ENCODE results near the gene TPRG1. TPM values are rescaled to one million over a fixed set of nuclear protein-coding genes. Genes with fewer than 3 reads are reported as not detected.

Gene TPRG1
- total and polyA plus RNA-seq, 2 of the 4 experiments (the other 2 are of a cell fraction) = 0.17 TPM; not detected in 1

DNA sequence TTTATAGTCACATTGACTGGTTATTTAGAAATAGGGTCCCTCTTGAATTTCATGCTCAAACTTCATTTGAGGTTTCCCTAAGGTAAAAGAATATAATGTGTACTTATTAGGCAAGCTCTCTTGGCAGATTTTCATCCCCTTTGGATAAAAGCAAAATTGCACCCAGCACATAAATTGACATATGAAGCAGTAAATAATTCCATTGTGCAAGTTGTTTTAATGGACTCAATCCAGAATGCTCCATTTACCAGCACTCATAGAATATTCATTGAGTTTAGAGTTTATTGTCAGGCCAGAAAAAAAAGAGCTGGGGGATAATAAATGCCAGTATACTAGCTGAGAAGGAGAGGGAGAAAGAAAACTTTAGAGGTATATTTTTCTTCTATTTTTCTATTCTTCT, 136.8 kb downstream of the TPRG1 start:
- ChIA-PET POLR2A (ENCODE audit: unreplicated experiment) (interaction anchor here (0.7 kb wide), 1 partner anchor 1894 kb away, joined by 3 read pairs; no protein-coding TSS in a partner anchor), CTCF (interaction anchor here (0.7 kb wide), 1 partner anchor 11 kb away, joined by 6 read pairs; no protein-coding TSS in a partner anchor)
- Histone ChIP-seq H2BK120ac (ENCODE audit: low read depth, low read length) (no peak overlapping the region), H4K8ac (ENCODE audit: low read depth in 2 of 2, low read length in 2 of 2) (no peak overlapping the region), H2AK9ac (replicated peaks; ENCODE audit: low read depth, low read length, poor library complexity) (no peak overlapping the region), H3K18ac (ENCODE audit: low read depth, low read length) (no peak overlapping the region), H4K91ac (ENCODE audit: insufficient read depth, low read depth, low read length) (no peak overlapping the region), H3K79me1 (ENCODE audit: low read depth in 1 of 2, low read length in 2 of 2) (no peaks in the 10 kb centered on the region), H2BK15ac (ENCODE audit: low read depth, low read length) (no peak overlapping the region), H3K4me2 (ENCODE audit: low read depth, low read length) (no peak overlapping the region), H2AK5ac (ENCODE audit: low read depth, low read length) (no peak overlapping the region), H4K5ac (ENCODE audit: low read depth, low read length) (no peak overlapping the region), H2BK20ac (ENCODE audit: low read depth, low read length) (no peak overlapping the region), H2BK5ac (ENCODE audit: low read depth, low read length, poor library complexity, severe bottlenecking) (no peak overlapping the region), H3K9ac (ENCODE audit: low read depth, low read length) (no peak overlapping the region), H3K23ac (ENCODE audit: low read depth, low read length) (no peak overlapping the region), H3K27ac (ENCODE audit: insufficient read depth, low read length) (no peak overlapping the region), H3K14ac (replicated peaks; ENCODE audit: low read depth, low read length) (no peak overlapping the region), H3K9me3 (ENCODE audit: control insufficient read depth, insufficient read depth, low read length) (no peaks in the 10 kb centered on the region), H3K4me1 (ENCODE audit: control insufficient read depth, insufficient read depth, low read length) (no peaks in the 10 kb centered on the region), H2AFZ (replicated peaks; ENCODE audit: low read length, poor library complexity) (no peak overlapping the region), H3K9me1 (ENCODE audit: insufficient read depth, low read length) (no peaks in the 10 kb centered on the region), H3K36me3 (ENCODE audit: control insufficient read depth, insufficient read depth, low read length) (no peaks in the 10 kb centered on the region), H4K20me1 (ENCODE audit: insufficient read depth, low read length) (no peaks in the 10 kb centered on the region), H3K27me3 (ENCODE audit: control insufficient read depth, insufficient read depth, low read length) (no peaks in the 10 kb centered on the region), H3K4ac (ENCODE audit: low read depth, low read length) (no peak overlapping the region), H3K4me3 (ENCODE audit: insufficient read depth, low read depth, low read length) (no peak overlapping the region), H3K56ac (ENCODE audit: extremely low read depth, insufficient read depth, low read length) (no peak overlapping the region)
- intact Hi-C loops (cut with micrococcal nuclease) (no loop called here), dilution Hi-C loops (cut with HindIII; ENCODE audit: low sequenced_read_pairs, unreplicated experiment) (no loop called here), in situ Hi-C loops (cut with MboI; ENCODE audit: low sequenced_read_pairs) (no loop called here)
- no peak for ATAC-seq (ENCODE audit: low read depth)
- DNase-seq = no peak
- BruUV-seq (replicated peaks) = no TSS peak
- TF ChIP-seq FOS (IDR thresholded peaks at IDR 0.05; ENCODE audit: low read depth, low read length) (no peak), RCOR1 (IDR thresholded peaks at IDR 0.05; ENCODE audit: insufficient replicate concordance, low read length) (no peak), POLR2A (IDR thresholded peaks at IDR 0.05; ENCODE audit: low read depth, low read length) (no peak), BHLHE40 (IDR thresholded peaks at IDR 0.05; ENCODE audit: low read depth, low read length) (no peak), CHD1 (IDR thresholded peaks at IDR 0.05; ENCODE audit: low read depth, low read length) (no peak), MAFK (IDR thresholded peaks at IDR 0.05; ENCODE audit: low read depth, low read length) (no peak)
- TF ChIP-seq, protein P1, sequence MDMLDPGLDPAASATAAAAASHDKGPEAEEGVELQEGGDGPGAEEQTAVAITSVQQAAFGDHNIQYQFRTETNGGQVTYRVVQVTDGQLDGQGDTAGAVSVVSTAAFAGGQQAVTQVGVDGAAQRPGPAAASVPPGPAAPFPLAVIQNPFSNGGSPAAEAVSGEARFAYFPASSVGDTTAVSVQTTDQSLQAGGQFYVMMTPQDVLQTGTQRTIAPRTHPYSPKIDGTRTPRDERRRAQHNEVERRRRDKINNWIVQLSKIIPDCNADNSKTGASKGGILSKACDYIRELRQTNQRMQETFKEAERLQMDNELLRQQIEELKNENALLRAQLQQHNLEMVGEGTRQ (IDR thresholded peaks at IDR 0.05; ENCODE audit: low read depth, low read length) = no peak
- TF ChIP-seq, protein P2, sequence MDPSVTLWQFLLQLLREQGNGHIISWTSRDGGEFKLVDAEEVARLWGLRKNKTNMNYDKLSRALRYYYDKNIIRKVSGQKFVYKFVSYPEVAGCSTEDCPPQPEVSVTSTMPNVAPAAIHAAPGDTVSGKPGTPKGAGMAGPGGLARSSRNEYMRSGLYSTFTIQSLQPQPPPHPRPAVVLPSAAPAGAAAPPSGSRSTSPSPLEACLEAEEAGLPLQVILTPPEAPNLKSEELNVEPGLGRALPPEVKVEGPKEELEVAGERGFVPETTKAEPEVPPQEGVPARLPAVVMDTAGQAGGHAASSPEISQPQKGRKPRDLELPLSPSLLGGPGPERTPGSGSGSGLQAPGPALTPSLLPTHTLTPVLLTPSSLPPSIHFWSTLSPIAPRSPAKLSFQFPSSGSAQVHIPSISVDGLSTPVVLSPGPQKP (IDR thresholded peaks at IDR 0.05; ENCODE audit: borderline replicate concordance, low read depth, low read length) = no peak
- TF ChIP-seq, protein P3, sequence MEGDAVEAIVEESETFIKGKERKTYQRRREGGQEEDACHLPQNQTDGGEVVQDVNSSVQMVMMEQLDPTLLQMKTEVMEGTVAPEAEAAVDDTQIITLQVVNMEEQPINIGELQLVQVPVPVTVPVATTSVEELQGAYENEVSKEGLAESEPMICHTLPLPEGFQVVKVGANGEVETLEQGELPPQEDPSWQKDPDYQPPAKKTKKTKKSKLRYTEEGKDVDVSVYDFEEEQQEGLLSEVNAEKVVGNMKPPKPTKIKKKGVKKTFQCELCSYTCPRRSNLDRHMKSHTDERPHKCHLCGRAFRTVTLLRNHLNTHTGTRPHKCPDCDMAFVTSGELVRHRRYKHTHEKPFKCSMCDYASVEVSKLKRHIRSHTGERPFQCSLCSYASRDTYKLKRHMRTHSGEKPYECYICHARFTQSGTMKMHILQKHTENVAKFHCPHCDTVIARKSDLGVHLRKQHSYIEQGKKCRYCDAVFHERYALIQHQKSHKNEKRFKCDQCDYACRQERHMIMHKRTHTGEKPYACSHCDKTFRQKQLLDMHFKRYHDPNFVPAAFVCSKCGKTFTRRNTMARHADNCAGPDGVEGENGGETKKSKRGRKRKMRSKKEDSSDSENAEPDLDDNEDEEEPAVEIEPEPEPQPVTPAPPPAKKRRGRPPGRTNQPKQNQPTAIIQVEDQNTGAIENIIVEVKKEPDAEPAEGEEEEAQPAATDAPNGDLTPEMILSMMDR (conservative IDR thresholded peaks at IDR 0.05; ENCODE audit: low read depth, low read length) = no peak
